Measurements from ENCODE around the gene APOOL.
"Not testable (repeated sequence)": the region's sequence is repeated elsewhere in the genome, so short reads cannot be mapped to it uniquely, and the experiment has no call there.

APOOL gene

DNA sequence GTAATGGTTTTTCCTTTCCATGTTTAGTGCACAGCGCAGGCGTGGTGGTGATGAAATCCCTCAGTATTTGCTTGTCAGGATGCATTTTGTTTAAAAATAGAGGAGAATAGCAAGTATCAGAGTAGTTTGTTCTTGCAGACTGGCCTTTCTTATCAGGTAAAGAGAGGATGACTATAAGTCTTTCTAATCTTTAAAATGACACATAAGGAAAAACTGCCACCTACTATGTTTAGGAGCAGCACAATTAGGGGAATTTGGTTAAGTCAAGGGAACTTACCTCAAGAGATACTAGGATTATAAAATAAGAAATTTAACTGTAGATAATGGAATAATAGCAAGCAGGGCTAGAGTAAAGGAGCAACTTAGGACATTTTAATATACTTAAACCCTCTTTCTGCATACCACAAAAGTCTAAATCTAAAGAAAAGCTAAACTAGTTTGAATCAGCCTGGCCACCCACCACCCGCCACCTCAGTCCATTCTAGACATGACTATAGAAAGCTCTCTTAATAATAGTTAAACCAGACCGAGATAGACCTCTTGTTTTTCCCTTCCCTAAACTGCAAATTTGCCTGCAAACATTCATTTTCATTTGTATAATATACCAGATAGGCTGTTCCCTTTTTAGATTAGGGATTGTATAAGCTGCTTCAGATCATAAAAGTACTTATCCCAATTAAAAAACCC, 62.0 kb downstream of the APOOL start:
- no peak for DNase-seq (ENCODE audit: low read depth, low spot score)
- no peak overlapping the region for H3K27ac ChIP-seq

DNA sequence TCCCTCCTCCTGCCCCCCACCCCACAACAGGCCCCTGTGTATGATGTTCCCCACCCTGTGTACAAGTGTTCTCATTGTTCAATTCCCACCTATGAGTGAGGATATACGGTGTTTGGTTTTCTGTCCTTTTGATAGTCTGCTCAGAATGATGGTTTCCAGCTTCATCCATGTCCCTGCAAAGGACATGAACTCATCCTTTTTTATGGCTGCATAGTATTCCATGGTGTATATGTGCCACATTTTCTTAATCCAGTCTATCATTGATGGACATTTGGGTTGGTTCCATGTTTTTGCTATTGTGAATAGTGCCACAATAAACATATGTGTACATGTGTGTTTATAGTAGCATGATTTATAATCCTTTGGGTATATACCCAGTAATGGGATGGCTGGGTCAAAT, 73.6 kb downstream of the APOOL start:
- H3K27ac ChIP-seq; DNase-seq (ENCODE audit: low read depth, low spot score): not testable (repeated sequence)

DNA sequence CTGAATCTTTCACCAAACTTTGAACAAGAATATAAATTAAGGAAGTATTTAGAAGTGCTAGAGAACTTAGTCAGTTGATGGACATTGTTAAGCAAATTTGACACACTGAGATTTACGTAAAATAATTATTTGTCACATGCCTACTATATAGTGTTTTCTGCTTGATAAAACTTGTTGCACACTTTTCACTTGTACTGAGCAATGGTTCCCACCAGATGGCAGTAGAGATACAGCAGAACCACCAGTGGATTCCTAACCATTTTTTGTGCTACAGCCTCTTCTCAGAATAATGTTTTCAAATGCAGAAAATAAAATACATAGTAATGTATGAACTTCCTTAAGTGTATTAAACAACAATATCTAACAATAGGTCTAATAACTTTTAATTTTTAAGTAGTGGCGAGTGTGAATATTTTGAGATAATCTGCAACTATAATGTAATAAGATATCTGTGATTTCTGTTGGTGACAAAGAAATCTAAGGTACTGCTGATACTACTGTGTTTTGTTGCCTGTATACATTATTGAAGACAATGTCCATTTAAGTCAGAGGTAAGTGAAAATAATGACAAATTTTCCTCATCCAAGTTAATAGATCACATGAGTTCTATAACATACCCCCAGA, 81.2 kb downstream of the APOOL start:
- no peak overlapping the region for H3K27ac ChIP-seq
- DNase-seq (ENCODE audit: low read depth, low spot score) = no peak

DNA sequence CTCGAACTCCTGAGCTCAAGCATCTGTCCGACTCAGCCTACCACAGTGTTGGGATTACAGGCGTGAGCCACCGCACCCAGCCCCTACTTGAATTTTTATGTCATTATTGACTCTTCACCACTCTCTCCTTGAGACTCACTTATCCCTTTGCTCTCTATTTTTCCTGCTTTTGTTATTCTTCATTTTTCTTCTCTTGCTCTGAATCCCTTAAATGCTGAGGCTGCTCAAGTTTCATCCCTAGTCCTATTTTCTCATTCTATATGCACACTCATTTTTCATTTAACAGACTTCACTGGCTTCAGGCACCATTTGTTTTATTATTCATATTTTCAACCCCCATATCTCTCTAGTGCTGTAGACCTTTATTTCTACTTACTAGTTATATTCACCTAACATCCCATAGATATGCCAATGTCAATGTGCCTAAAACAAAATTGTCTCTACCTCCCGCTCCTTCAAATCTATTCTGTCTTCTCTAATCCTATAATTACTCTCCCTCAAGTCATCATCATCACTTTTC, 85.7 kb downstream of the APOOL start:
- DNase-seq (ENCODE audit: low read depth, low spot score) = no peak
- H3K27ac ChIP-seq = no peak overlapping the region

DNA sequence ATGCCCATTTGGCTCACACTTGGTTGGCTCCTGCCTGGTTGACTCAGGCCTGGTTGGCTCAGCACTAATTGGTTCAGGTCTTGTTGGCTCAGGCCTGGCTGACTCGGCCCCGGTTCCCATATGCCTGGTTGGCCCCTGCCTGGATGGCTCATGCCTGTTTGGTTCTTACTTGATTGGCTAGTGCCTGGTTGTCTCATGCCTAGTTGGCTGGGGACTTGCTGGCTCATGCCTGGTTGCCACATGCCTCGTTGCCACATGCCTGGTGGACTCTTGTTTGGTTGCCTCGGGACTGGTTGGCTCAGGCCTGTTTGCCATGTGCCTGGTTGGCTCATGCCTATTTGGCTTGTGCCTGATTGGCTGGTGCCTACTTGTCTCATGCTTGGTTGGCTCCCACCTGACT, 103.7 kb downstream of the APOOL start:
- peak overlapping the region; percentile 30 for H3K27ac ChIP-seq
- peak; percentile 70 for DNase-seq (ENCODE audit: low read depth, low spot score)

DNA sequence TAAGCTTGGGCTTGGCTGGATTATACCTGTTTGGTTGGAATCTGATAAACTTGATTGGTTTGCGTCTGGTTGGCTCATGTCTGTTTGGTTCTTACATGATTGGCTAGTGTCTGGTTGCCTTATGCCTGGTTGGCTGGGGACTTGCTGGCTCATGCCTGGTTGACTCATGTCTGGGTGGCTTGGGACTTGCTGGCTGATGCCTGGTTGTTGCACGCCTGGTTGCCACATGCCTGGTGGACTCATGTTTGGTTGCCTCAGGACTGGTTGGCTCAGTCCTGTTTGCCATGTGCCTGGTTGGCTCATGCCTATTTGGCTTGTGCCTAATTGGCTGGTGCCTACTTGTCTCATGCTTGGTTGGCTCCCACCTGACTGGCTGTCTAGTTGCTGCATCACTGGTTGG, 104.5 kb downstream of the APOOL start:
- DNase-seq (ENCODE audit: low read depth, low spot score) = peak; percentile 60
- H3K27ac ChIP-seq = peak overlapping the region; percentile 30

DNA sequence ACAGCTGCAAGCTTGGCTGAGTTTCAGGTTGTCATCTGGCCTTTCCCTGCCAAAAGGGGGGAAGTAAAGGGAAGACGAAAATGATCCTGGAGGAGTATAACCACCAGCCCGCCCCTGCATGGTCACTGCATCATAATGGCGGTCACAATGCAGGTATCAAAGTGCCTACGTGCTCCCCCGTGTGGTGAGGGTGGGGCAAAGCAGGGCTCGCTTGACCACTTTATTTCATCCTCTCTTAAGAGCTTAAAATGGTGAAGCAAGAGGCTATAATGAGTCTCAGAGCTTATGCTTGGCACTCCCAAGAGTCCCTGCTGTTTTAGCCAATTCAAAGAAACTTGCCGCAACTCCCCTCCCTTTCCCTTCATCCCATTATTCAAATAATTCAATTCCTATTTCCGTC, 105.6 kb downstream of the APOOL start:
- DNase-seq (ENCODE audit: low read depth, low spot score) = no peak
- H3K27ac ChIP-seq = no peak overlapping the region

DNA sequence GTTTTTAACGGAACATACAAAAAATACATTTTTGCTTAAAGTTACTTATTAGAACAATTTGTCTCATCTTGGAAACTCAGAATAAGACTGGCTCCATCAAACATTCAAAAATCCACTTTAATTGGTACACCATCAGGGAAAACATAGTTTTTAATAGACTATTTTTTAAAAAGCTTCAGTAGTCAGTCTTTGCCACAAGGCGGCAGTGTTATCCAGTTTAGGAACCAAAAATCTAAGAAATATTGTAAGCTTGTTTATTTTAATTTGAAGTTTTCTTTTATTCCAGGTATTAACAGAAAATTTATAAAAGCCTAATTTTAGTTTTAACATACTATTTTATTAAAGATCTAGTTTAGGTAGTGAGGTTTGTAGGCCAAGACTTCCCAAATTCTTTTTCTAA, 107.7 kb downstream of the APOOL start:
- no peak for DNase-seq (ENCODE audit: low read depth, low spot score)
- no peak overlapping the region for H3K27ac ChIP-seq

DNA sequence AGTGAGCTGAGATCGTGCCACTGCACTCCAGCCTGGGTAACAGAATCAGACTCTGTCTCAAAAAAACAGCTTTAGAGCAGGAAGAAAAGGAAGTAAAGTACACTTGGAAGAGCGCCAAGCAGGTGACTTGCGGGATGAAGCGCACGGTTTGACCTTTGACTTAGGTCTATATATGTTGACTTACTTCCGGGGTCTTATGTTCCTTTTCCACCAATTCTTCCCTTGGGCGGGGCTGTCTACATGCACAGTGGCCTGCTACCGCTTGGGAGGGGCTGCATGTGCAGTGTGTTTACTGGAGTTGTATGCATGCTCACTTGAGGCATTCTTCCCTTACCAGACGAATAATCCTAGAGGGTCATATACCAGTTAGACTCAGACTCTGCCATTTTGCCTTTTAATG, 108.6 kb downstream of the APOOL start:
- DNase-seq (ENCODE audit: low read depth, low spot score) = no peak
- H3K27ac ChIP-seq = no peak overlapping the region

DNA sequence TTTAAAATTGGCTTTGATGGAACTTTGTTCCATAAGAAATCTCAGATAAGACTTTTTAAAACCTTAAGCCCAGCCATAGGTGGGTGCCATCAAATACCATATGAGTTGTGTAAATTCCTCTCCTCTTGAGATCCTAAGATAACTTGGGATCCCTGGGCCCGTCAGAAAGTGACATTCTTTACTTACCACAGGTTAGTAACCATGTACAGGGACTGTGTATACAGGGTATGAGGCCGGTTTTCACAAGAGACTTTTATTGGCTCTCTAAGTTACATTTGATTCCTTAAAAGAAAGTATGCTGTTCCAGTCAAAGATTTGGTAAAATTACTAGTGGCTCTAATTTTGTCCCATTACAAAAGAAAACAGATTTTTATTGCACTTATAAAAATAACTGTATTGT, 110.1 kb downstream of the APOOL start:
- no peak overlapping the region for H3K27ac ChIP-seq
- DNase-seq (ENCODE audit: low read depth, low spot score) = no peak

DNA sequence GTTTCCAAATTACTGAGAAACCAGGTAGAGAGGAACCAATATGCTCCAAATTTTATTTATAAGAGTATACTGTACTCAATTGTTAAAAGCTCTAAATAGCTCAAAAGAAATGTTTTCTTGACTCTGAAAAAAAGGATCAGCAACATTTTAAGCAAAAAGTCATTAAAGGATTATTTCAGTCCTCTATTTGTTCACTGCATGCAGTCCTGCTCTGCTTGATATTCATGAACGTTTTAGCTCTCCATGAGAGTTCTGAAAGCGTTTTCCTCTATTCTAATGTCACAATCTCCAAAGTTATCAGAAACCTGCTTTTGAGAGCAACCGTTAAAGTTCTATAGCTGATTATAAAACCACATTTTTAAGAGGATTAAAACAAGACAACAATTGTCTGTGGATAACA, 110.5 kb downstream of the APOOL start:
- DNase-seq (ENCODE audit: low read depth, low spot score) = no peak
- H3K27ac ChIP-seq = no peak overlapping the region

DNA sequence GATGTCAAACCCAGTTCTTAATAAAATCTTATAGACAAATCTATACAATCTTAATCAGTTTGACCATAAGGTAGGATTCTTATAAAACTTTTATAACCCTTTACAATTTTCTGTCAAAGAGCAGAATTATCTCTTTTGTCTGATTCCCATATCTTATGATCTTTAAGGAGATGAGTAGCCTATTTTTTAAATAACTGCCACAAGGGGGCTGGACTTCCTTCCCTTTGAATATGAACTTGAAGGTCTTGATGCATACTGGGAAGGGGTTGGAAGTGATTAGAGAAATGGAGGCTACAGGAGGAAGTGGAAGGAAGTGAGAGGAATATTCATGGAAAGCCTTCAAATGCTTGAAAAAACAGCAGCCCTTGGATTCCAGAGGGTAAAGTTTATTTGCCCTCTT, 111.1 kb downstream of the APOOL start:
- H3K27ac ChIP-seq = no peak overlapping the region
- no peak for DNase-seq (ENCODE audit: low read depth, low spot score)

DNA sequence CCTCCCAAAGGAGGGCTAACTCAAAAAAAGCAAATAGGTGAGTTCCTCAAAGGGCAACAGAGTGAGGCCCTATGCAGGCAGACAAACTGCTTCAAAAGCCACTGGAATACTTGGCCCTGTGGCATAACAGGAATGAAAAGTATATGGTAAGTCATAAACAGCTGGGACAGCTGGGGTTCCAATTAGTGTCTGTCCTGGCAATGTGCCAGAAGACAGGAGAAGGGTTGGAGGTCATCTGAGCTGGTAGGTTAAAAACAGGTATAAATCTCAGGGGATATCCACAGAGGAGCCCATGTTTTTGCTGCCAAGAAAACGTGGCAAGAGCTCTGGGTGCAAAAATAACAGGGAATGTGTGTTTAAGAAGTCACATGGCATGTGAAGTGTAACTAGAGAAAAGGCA, 111.6 kb downstream of the APOOL start:
- H3K27ac ChIP-seq = no peak overlapping the region
- no peak for DNase-seq (ENCODE audit: low read depth, low spot score)

DNA sequence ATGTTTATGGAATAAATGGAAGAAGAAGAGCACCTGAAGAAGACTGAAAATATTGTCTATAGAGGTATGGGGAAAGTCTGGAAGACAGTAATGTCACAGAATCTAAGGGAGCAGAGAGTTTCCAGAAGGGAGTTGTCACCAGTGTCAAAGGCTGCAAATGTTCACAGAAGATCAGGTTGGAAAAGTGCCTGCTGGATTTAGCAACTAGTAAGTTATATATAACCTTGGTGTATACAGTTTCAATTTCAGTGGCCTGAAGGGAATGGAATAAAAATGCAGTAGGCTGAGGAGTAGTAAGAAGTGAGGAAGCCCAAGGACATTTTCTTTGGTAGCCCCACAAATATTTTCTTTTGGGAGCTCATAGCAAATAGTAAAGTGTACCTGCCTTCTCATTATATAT, 132.7 kb downstream of the APOOL start:
- no peak for DNase-seq (ENCODE audit: low read depth, low spot score)
- H3K27ac ChIP-seq = no peak overlapping the region

DNA sequence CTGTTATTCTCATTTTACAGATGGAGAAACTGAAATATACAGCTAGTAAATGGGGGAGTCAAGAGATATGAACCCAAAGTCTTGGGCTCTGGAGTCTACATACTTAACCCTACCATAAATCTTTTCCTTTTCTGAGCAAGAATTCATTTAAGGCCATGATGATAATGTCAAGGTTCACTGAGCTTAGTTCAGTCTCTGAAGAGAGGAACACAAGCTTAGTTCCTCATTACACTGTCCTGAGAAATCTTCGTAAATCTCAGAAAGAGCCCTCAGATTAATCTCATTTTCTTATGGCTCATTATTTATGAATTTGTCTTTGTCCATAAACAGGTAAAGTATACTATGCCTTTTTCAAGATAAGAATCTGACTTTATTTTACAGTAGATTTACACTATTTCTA, 135.7 kb downstream of the APOOL start:
- no peak overlapping the region for H3K27ac ChIP-seq
- DNase-seq (ENCODE audit: low read depth, low spot score) = no peak

DNA sequence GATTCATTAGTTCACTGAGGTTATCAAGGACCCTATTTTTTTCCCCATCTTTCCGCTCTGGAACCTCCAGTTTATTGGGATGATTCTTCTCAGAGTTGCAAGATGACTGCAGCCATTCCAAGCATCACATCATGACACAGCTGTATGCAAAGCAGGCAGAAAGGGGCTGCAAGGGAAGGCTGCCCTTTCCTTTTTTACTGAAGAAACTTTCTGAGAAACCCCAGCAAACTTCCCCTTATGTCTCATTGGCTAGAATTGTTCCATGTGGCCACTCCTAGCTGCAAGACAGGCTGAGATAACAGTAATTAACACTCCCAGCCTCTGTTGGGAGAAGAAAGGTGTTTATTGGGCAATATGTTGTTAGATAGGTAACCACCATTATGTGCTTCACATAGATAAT, 137.3 kb downstream of the APOOL start:
- DNase-seq (ENCODE audit: low read depth, low spot score) = no peak
- H3K27ac ChIP-seq = no peak overlapping the region

Data from epithelial cell of prostate (primary cell).